ENCODE measurements around the gene ARFRP1.
A peak's percentile ranks its signal among the peaks of the same experiment; 100 is the strongest.

Gene ARFRP1

GRCh38 chr20:63707558-63708300 is at the start of gene ARFRP1, which contains the start of gene ZGPAT:
Gene ARFRP1, minus strand, starts transcription at chr20:63707976. Its CDS starts 885 bp downstream, at chr20:63707091.
Gene ZGPAT, plus strand, starts transcription at chr20:63708039. Its CDS starts 542 bp downstream, at chr20:63708581.
- DNase-seq (ENCODE audit: low spot score) = peak; percentile 87

- no peak for DNase-seq (ENCODE audit: low spot score)
These were observed 48.8 kb upstream of the ARFRP1 start for GRCh38 chr20:63756648-63756991.

- no peak for DNase-seq (ENCODE audit: low spot score)
These were observed 48.3 kb upstream of the ARFRP1 start for GRCh38 chr20:63755933-63756647.

- DNase-seq (ENCODE audit: low spot score) = no peak
These were observed 46.2 kb upstream of the ARFRP1 start for GRCh38 chr20:63754008-63754407.

- DNase-seq (ENCODE audit: low spot score) = no peak
These were observed 45.6 kb upstream of the ARFRP1 start for GRCh38 chr20:63753381-63753780.

- DNase-seq (ENCODE audit: low spot score) = no peak
These were observed 44.8 kb upstream of the ARFRP1 start for GRCh38 chr20:63752411-63753101.

- DNase-seq (ENCODE audit: low spot score) = no peak
These were observed 43.9 kb upstream of the ARFRP1 start for GRCh38 chr20:63751471-63752271.

- DNase-seq (ENCODE audit: low spot score) = no peak
These were observed 43.2 kb upstream of the ARFRP1 start for GRCh38 chr20:63750807-63751470.

- DNase-seq (ENCODE audit: low spot score) = no peak
These were observed 42.1 kb upstream of the ARFRP1 start for GRCh38 chr20:63749597-63750508.

- no peak for DNase-seq (ENCODE audit: low spot score)
These were observed 41.1 kb upstream of the ARFRP1 start for GRCh38 chr20:63748934-63749270.

- no peak for DNase-seq (ENCODE audit: low spot score)
These were observed 40.5 kb upstream of the ARFRP1 start for GRCh38 chr20:63748070-63748933.

GRCh38 chr20:63747622-63748069 is 39.9 kb upstream of the ARFRP1 start:
- peak; percentile 47 for DNase-seq (ENCODE audit: low spot score)

GRCh38 chr20:63746751-63747315 is 39.1 kb upstream of the ARFRP1 start:
- DNase-seq (ENCODE audit: low spot score) = peak; percentile 1

- DNase-seq (ENCODE audit: low spot score) = peak; percentile 2
These were observed 38.4 kb upstream of the ARFRP1 start for GRCh38 chr20:63745961-63746731.

- peak; percentile 1 for DNase-seq (ENCODE audit: low spot score)
These were observed 37.6 kb upstream of the ARFRP1 start for GRCh38 chr20:63745424-63745805.

GRCh38 chr20:63744574-63745423 is 37.0 kb upstream of the ARFRP1 start:
- peak; percentile 3 for DNase-seq (ENCODE audit: low spot score)

GRCh38 chr20:63744158-63744557 is 36.4 kb upstream of the ARFRP1 start:
- DNase-seq (ENCODE audit: low spot score) = no peak

Data from germinal center (tissue), 1 donor.